ENCODE data around the gene MESP1. TPM values are rescaled to one million over a fixed set of nuclear protein-coding genes. Genes with fewer than 3 reads are reported as not detected.

The MESP1 gene
- total and polyA plus RNA-seq, 3 donors from 2014 or later = 2.5 to 6.0 (median 5.7) TPM

DNA sequence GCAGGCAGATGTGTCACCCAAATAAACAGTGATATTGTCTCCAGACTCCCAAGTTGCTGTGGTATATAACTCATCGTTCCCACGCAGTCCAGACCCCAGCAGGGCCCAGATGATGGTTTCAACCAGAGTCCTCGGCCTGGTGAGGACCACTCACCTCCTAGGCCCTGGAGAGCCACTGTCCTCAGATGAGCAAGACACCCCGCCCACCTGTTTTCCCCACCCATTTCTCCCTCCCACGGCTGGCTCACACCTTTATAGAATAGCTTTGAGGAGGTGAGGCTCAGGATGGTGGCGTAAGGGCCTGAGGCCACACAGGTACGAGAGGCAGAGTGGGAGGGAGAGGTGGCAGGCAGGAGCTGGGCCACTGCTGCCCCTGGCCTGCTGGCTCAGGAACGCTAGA, 7.5 kb downstream of the MESP1 start:
- Histone ChIP-seq H3K4me3 (no peak overlapping the region), H3K4me1 (peaks cover 3% of the 10 kb centered on the region), H3K27me3 (no peaks in the 10 kb centered on the region), H3K9me3 (no peaks in the 10 kb centered on the region), H3K36me3 (ENCODE audit: low read depth, missing control alignments) (no peaks in the 10 kb centered on the region), H3K27ac (no peak overlapping the region)
- TF ChIP-seq POLR2A (IDR thresholded peaks at IDR 0.05) = no peak
- TF ChIP-seq, protein P1, sequence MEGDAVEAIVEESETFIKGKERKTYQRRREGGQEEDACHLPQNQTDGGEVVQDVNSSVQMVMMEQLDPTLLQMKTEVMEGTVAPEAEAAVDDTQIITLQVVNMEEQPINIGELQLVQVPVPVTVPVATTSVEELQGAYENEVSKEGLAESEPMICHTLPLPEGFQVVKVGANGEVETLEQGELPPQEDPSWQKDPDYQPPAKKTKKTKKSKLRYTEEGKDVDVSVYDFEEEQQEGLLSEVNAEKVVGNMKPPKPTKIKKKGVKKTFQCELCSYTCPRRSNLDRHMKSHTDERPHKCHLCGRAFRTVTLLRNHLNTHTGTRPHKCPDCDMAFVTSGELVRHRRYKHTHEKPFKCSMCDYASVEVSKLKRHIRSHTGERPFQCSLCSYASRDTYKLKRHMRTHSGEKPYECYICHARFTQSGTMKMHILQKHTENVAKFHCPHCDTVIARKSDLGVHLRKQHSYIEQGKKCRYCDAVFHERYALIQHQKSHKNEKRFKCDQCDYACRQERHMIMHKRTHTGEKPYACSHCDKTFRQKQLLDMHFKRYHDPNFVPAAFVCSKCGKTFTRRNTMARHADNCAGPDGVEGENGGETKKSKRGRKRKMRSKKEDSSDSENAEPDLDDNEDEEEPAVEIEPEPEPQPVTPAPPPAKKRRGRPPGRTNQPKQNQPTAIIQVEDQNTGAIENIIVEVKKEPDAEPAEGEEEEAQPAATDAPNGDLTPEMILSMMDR (IDR thresholded peaks at IDR 0.05) = no peak
- no peak for DNase-seq
- intact Hi-C loops (cut with DNase I; ENCODE audit: low total_unique reads) = no loop called here
- WGBS, 2 donors = 79 to 81% methylated on average over 8 of the region's 8 CpGs

DNA sequence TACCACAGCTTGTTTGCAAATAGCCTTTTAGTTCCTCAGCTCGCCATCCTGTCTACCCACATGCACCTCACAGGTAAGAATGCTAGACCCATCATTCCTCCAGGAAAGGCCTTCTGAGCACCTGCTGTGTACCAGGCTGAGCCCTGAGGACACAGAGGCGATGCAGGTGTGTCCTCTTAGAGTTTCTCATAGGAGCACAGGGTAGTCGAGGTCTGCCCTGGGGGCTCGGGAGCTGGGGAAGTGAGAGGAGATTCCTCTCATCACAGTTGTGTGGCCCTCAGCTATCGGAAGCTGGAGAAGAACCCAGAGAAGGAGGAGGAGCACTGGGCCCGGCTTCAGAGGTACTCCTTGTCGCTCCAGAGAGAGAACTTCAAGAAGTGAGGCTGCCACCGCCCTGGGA, 8.0 kb downstream of the MESP1 start:
- DNase-seq = no peak
- no peaks in the 10 kb centered on the region for H3K27me3 ChIP-seq
- TF ChIP-seq, protein P1 (IDR thresholded peaks at IDR 0.05) = no peak
- no peak for TF ChIP-seq POLR2A (IDR thresholded peaks at IDR 0.05)
- H3K4me1 ChIP-seq = peaks cover 3% of the 10 kb centered on the region
- H3K4me3 ChIP-seq = no peak overlapping the region
- intact Hi-C loops (cut with DNase I; ENCODE audit: low total_unique reads) = no loop called here
- no peaks in the 10 kb centered on the region for H3K36me3 ChIP-seq (ENCODE audit: low read depth, missing control alignments)
- no peak overlapping the region for H3K27ac ChIP-seq
- no peaks in the 10 kb centered on the region for H3K9me3 ChIP-seq
- WGBS, 2 donors = 85 to 91% methylated on average over 8 of the region's 8 CpGs

DNA sequence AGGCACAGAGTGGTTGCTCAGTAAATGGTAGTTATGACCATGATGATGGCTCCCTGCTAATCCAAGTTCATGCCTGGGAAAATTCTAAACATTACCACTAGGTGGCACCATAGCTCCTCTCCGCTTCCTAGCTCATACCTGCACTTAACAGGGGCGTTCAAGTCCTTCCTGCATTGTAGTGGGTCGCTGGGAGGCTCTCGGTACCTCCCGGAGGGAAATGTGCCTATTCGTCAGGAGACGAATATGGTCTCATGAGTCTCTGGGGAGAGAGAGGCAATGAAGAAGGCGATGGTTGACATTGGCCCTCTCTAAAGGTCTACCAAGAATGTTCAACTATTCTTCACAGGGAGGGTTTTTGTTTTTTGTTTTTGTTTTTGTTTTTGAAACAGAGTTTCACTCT, 10.9 kb downstream of the MESP1 start:
- Histone ChIP-seq H3K27me3 (no peaks in the 10 kb centered on the region), H3K36me3 (ENCODE audit: low read depth, missing control alignments) (no peaks in the 10 kb centered on the region), H3K4me3 (no peak overlapping the region), H3K27ac (no peak overlapping the region), H3K4me1 (peaks cover 3% of the 10 kb centered on the region), H3K9me3 (no peaks in the 10 kb centered on the region)
- whole genome bisulfite sequencing, 2 donors = 14 to 18% methylated on average over 8 of the region's 8 CpGs
- DNase-seq = peak; percentile 73
- intact Hi-C loops (cut with DNase I; ENCODE audit: low total_unique reads) = no loop called here
- TF ChIP-seq, protein P1 (IDR thresholded peaks at IDR 0.05) = peak; percentile 79 to 97 (median 91)
- no peak for TF ChIP-seq POLR2A (IDR thresholded peaks at IDR 0.05)

DNA sequence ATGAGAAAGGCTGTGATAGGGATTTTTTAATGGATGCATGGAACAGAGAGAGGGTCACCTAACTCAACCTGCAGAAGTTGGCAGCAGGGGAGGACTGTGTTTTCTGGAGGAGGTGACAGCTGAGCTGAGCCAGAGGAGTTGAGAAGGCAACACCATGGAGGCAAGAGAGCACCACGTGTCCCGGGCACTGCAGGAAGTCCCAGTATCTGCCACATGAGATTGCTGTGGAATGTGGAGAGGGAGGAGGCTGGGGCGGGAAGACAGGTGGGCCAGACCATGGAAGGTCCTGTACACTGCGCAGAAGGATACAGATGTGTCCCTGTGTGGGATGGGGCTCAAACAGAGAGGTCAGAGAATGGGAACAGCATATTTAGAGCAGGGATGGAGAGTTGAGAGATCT, 15.3 kb downstream of the MESP1 start:
- no peaks in the 10 kb centered on the region for H3K27me3 ChIP-seq
- H3K4me1 ChIP-seq = peaks cover 3% of the 10 kb centered on the region
- DNase-seq = no peak
- TF ChIP-seq, protein P1 (IDR thresholded peaks at IDR 0.05) = no peak
- TF ChIP-seq POLR2A (IDR thresholded peaks at IDR 0.05) = no peak
- H3K9me3 ChIP-seq = no peaks in the 10 kb centered on the region
- intact Hi-C loops (cut with DNase I; ENCODE audit: low total_unique reads) = loop anchor here (10.0 kb wide), 2 partner anchors 91 to 339 kb away; no protein-coding TSS in a partner anchor
- no peak overlapping the region for H3K27ac ChIP-seq
- 61 to 67% methylated on average over 4 of the region's 4 CpGs for whole genome bisulfite sequencing, 2 donors
- H3K4me3 ChIP-seq = no peak overlapping the region
- H3K36me3 ChIP-seq (ENCODE audit: low read depth, missing control alignments) = no peaks in the 10 kb centered on the region

DNA sequence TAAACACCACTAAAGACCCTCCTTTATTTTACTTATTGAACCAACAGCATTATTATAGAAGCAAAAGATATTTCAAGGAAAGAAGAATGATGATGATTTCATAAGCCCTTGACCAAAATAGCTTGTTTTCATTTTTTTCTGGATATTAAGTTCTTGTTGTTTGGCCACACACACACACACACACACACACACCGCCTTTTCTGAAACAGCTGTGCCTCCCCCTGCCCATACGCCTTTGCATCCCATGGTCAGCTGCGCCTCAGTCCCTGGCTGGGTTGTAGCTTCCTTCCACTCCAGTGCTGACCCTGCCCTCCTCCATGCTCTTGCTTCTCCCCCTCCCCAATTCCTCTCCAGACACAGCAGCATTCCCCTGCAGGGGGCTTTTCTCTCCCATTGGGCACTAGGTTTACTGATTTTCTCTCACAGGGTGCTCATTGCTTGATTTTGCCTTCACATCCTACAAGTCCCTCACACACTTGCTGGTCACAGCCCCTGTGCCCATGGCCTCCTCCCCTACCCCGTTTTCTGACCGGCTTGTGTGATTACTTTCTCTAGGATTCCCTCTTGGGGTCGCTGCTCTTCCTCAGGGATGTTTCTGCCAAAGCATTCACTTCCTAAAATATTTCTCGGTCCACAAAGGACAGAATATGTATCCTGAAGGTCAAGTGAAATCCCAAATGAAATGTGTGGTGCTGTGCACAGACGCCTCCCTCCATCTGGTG, 18.4 kb downstream of the MESP1 start:
- Histone ChIP-seq H3K27ac (no peak overlapping the region), H3K36me3 (ENCODE audit: low read depth, missing control alignments) (no peaks in the 10 kb centered on the region), H3K4me1 (no peaks in the 10 kb centered on the region), H3K4me3 (no peak overlapping the region), H3K9me3 (no peaks in the 10 kb centered on the region), H3K27me3 (no peaks in the 10 kb centered on the region)
- 55 to 62% methylated on average over 8 of the region's 8 CpGs for WGBS, 2 donors
- intact Hi-C loops (cut with DNase I; ENCODE audit: low total_unique reads) = loop anchor here (10.0 kb wide), 2 partner anchors 88 to 342 kb away; no protein-coding TSS in a partner anchor
- no peak for DNase-seq
- TF ChIP-seq, protein P1 (IDR thresholded peaks at IDR 0.05) = no peak
- no peak for TF ChIP-seq POLR2A (IDR thresholded peaks at IDR 0.05)

All from testis (tissue), 3 donors.